Kidney capillary endothelial cell (primary cell): ENCODE measurements around the gene SYNPR.
"Not testable (repeated sequence)": the region's sequence is repeated elsewhere in the genome, so short reads cannot be mapped to it uniquely, and the experiment has no call there.

Experiments
- DNase-seq: peaks from one replicate; pipeline ENCODE4 v3.0.0-alpha.2; 2018; ENCODE audit warnings: low spot score

Gene SYNPR

DNA sequence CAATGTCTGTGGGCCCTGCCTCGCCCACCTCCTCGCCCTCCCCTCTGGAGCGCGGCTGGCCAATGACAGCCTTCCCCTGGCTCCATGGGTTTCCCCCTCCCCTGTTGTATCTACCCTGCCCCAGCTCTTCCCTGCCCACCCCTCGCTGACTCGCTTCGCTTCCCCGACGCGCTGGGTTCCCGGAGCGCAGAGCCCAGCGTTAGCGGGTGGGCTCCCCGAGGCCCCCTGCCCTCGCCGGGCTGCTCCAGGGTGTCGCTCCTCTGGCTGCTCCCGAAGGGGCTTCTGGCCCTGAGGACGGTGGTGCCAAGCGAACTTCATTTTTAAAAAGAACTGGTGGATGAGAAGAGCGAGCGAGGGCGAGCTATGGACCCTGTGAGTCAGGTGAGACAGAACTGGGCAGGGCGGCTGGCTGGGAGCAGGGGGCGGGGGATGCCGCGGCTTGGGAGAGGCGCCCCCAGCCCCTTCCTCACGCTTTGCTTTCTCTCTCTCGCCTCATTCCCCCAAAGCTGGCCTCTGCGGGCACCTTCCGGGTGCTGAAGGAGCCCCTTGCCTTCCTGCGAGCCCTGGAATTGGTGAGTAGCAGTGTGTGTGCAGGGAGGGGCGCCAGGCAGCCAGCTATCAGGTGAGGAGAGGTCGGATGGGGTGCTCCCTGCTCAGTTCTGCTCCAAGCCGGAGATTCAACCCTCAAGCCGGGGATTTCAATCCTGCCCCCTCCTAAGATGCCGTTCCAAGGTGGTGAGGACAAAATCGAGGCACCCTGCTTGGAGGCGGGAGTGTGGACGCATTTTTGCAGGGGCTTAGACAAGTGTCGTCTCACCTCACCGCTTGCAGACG, at the start of gene SYNPR:
SYNPR (plus strand) TSS at position 138 of the 834 bp plus-strand sequence.
- no peak for DNase-seq

DNA sequence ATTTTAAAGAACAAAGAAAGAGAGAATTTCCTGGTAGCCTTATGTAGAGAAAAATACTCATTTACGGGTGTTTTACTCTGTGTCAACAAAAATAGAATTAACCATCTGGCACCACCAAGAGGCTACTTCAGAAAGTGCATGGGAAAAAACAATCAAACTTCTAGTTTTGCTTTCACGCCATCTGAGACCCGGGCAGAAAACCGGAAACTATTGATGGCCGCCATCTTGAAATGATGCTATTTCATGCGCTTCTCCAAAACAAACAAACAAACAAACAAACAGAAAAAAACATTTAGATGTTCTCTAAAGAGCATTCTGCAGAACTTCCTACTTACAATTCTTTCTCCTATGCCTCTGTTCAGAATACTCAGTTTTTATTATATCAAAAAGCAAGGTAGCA, 49.4 kb upstream of the SYNPR start:
- DNase-seq, result peak; percentile 13

DNA sequence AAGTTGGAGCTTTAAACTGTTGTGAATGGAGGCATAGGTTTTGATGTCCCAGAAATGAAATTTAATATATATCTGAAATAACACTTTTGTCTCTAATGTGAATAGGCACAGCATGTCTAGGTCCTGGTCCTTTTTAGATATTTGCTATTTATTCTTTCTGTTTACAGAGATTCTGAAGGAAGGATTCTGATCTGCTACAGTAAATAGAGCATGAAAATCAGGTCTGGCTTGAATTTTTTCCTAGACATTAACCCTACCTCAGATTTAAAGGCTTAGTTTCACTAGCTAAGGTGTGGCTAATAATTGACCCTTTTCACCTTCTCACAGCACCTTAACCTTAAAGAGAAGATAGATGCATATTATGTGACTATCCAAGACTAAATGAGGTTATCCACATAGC, 48.0 kb upstream of the SYNPR start:
- DNase-seq, result no peak

DNA sequence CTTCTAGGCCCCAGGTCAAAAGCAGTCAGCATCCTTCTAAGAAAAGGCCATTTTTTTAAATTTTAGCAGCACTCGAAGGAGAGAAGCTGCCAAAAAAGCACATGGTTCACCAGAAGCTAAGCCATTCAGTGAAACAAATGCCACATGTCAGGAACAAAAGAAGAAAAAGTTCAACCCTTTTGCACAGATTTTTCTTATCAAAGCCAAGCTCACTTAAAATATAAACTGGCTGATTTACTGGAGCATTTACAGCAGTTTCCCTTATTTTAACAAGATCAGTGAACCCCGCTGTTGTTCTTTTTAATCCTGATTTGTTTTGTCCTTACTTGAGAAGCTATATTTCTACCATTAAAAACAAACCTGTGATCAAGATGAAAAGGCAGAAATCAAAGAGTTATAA, 46.5 kb upstream of the SYNPR start:
- no peak for DNase-seq

DNA sequence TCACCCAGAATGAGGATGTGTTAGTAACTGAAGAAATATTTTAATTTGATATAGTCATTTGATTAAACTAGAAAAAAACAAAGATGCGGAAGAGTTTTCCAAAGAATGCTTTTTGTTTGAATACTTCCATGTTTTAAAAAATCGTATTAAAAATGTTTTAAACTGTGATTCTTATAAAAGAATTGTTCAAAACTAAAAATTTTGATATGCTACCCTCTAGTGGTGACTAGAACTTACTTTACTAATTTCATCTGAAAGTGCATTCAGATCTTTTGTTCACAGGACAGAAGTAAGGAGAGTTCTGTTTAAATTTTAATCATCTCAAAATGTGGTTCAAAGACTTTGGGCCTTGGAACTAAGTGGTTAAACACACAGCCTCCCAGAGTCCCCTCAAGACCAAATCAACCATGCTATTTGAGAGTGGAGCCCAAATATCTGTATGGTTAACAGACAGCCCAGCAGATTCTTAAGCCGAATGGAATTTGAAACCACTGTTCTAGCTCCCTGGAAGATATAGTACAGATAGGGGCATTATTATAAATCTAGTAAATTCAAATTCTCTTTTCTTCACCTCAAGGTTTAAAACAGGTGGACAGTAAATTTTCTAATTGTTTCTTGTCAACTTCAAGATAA, 45.2 kb upstream of the SYNPR start:
- DNase-seq, result peak; percentile 2

DNA sequence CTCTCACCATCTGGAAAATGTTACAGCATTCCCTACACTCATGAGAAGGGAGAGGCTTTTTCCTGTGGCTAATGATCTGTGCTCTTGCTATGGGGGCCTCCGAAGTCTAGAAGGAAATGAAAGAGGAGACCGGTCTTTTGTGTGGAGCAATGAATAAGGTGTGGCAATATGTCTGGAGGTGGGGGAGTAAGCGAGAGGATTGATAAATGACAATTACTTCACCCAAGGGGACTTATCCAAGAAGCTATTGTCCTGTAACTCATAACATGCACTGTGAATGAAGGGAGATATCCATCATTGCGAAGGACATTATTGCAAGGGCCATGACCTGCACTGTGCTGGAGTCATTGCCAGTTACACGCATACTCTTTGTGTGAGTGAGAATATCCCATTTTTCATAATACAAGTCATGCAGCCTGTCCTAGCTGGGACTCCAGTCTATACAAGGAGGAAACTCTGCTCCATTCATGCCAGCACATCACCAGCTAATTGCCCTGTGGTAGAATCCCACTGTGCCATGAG, 37.7 kb upstream of the SYNPR start:
- no peak for DNase-seq

DNA sequence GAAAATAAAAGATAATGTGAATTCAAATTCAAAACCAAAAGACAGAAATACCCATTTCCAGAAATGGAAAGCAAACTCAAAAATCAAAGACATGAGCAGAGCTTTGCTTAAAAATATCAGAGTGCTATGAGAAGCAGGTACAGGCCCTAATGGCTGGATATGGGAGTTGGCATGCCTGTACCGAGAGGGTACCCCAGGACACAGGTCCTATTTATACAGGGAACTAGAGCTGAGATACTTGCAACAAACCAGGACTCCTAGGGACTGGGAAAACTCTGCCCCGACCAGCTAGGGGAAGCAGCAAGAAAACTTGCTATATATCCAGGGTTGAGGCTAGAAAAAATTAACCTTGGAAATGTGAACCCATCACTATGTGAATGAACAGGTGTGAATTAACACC, 36.0 kb upstream of the SYNPR start:
- no peak for DNase-seq

DNA sequence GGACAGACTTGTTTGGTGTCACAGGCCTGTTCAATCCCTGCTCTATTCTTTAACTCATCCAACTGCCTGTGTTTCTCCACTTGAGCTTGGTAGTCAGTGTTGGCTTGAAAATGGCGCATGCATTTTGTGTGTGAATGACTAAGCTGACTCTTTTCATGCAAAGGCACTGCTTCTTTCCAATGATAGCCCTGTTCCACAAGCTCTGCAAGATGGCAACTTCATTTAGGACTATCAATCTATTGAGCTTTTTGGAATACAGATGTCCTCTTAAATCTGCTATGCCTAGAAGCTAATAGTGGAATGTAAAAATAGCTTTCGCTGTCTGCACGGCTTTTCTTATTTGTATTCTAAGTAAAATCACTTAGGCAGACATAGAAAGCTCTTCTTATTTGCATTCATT, 33.6 kb upstream of the SYNPR start:
- no peak for DNase-seq

DNA sequence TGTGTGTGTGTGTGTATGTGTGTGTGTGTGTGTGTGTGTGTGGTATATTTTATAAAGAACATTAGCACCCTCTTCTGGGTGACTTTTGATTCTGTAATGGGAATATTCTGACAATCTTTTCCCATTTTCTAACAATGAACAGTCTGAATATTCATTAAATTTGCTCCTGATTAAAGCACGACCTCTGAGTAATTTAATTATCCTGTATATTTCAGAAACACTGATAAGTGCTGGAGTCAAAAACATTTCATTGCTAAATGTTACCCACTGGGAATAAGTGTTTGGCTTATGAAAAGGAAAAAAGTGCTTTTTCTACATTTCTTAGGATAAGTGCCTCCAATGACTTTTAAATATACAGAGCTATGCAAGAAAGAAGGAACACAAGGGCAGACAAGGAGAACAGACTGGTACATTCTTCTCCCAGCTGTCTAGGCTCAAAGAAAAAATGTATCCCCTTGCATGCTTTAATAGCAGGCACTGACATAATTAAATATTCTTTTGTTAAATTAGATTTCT, 32.3 kb upstream of the SYNPR start:
- no peak for DNase-seq

DNA sequence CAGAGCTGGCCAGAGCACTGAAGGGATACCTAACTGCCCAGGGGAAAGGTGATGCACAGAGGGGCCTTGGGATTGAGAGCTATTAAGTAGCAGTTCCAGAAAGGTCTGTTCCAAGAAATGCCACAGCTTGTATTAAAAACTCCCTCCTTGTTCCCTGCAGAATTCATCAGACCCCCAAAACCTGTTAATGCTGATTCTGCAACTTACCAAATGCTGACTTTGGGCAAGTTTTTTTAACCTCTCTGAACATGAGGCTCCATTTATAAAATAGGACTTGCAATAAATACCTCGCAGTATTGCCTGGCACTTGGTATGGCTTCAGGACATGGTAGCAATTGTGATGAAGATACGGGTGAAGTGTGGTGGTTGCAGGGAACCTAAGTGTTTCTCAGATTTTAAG, 30.1 kb upstream of the SYNPR start:
- no peak for DNase-seq

DNA sequence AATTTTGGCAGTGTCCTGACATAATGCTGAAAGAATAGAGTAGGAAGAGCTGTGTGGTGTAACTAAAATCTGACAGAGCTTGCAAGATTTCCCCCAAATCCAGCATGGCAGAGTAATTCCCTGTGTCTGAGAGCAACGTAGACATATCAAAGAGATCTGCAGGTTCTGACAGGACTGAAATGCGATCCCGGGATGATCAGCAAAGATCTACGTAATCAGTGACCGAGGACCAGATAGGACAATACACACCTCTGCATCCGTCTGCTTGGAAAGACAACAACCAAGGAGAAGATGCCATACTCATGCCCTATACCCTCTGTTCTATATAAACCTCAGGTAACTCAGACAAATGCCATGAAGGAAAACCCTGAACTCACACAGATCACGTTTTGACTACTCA, 26.6 kb upstream of the SYNPR start:
- DNase-seq, result no peak

DNA sequence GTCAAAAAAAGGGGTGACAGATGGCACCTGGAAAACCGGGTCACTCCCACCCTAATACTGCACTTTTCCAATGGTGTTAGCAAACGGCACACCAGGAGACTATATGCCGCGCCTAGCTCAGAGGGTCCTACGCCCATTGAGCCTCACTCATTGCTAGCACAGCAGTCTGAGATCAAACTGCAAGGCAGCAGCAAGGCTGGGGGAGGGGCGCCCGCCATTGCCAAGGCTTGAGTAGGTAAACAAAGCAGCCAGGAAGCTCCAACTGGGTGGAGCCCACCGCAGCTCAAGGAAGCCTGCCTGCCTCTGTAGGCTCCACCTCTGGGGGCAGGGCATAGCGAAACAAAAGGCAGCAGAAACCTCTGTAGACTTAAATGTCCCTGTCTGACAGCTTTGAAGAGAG, 22.3 kb upstream of the SYNPR start:
- DNase-seq, result not testable (repeated sequence)

DNA sequence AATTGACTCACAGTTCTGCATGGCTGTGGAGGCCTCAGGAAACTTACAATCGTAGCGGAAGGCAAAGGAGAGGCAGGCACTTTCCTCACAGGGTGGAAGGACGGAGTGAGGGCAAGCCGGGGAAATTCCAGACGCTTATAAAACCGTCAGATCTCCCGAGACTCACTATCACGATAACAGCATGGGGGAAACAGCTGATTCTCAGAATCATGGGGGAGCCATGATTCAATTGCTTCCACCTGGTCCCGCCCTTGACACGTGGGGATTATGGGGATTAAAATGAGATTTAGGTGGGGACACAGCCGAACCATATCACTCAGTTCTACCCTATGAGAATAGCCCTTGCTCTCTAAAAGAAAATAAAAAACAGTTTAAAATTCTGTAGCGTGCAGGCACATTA, 13.4 kb upstream of the SYNPR start:
- no peak for DNase-seq

DNA sequence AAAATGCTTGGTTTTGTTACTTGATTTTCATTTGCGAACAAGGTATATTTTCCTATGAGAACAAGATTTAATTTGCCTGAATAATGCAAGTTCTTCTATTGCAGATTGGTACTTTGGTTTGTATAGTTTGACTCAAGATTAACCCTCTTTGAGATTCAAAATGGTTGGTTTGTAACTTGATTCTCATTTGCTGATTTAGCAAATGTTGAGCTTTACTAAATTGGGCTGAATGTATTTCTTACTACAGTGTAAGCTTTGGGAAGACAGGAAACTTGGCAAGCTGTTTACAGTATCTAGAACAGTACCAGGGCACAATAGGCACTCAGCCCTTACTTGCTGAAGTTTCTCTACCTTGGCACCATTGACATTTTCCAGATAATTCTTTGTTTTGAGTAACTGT, 3.7 kb upstream of the SYNPR start:
- no peak for DNase-seq

DNA sequence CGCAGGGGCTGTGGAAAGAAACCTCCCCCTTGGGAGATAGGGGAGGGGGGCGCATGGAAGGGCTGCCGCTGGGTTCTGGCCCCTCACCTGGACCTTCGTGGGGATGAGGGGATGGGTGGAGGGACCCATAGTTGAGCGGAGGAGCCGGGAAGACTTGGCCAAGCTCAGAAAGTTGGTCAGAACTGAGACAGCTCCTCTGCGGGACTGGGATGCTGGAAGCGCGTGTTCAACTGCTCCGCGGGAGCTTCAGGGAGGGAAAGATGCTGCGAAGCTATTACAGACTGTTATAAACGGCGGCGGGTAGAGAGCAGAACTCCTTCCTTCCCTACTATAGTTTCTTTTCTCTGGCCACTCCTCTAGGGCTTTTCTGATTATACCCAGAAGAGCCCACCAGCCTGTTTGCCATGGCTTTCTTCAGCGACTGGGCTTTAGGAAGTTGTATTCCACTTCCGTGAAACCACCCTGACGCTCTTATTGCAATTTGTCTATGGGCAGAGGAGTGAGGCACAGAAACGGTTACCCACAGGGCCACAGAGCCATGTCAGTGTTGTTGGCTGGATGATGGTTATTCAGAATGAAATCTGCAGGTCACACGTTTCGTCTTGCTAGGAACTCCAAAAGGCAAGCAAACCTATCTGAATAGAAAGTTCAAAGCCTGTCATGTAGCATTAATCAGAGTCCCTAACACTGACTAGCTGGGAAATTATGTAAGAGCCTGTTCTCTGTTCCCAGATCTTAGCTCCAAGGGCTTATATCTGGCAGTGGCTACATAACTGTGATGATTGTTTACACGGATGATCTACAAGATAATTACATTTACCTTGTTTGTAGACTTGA, 1.1 kb downstream of the SYNPR start:
- DNase-seq, result no peak

DNA sequence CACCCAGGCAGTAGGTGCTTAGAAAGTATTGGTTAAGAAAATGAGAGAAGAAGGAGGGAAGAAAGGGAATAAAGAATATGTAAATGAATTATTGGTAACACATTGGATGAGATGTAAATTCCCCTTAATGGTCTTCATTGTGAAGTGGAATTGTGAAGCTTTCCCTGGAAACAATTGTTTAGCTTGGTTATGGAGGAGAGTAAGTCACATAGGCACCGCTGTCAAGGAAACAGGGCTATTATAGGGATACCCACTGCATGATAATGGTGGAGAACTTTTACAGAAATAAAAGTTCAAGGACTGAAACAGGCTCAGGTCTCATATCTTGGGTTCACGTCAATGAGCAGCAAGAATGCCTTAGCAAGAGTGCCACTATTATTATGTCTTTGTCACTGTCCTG, 9.5 kb downstream of the SYNPR start:
- DNase-seq, result no peak

DNA sequence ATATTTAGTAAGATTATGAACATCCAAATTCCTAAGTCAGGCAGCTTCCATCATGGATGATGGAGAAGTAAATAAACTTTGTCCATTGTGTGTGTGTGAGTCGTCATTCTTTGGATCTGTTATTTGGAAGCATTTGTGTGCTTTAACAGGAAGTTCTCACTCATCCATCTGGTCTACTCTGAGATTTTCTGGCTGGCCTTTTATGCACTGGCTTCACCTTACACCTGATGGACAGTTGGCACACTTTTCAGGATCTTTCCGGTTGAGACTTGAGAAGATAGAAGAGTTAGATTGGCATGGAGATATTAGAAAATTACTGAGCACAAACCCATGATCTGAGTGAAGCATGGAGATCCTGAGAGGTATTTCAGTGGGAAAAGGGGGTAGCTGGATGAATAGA, 12.6 kb downstream of the SYNPR start:
- DNase-seq, result no peak

DNA sequence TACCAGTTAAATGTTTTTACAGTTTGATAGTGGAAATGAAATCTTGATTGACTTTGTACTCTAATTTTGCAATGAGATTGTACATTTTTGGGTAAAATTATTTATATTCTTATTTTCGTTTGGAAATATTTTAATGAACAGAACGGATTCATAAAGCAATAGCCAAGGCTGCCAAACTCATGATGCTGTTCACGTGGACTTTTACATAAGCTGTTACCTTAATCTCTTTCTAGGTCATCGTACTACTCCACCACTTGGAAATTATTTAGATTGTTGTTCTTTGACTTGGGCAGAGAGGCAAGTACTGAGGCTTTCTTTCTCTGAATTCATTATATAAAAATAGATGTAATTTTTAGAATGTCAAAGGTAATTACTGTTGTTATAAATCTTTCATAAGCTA, 16.2 kb downstream of the SYNPR start:
- DNase-seq, result no peak

DNA sequence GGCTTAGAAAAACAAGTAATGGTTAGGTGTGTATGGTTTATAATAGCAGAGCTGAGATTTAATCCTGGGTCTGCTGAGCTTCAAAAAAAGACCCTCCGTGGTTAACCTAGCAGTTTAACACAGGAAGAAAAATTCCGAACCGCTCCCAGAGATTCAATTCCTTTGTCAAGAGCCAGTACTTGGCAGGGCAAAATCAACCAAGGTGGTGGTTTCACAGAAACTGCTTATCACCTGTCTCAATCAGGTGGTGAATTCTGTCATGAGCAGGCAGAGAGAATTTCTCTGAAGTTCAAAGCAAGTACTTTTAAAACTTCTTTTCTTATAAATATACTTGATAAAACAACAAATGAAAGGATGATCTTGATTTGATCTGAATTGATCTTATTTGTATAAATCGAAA, 17.2 kb downstream of the SYNPR start:
- DNase-seq, result no peak

DNA sequence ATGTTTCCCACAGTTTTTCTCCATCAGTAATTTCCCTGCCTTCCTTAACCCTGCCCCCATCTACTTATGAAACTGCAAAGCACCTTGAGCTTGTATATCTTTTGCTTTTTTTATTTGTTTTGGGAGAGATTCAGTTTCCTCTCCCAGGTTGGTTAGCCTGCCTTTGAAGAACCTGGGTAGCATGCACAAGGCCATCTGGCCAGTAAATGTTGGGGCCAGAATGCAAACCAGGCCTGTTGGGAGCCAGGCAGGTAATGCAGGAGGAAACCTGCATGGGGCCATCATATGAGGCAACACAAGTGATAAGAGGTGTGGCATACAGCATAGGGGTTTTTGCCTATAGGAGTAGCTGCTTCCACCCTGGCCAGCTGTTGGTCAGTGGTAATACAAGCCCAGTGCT, 17.7 kb downstream of the SYNPR start:
- no peak for DNase-seq

DNA sequence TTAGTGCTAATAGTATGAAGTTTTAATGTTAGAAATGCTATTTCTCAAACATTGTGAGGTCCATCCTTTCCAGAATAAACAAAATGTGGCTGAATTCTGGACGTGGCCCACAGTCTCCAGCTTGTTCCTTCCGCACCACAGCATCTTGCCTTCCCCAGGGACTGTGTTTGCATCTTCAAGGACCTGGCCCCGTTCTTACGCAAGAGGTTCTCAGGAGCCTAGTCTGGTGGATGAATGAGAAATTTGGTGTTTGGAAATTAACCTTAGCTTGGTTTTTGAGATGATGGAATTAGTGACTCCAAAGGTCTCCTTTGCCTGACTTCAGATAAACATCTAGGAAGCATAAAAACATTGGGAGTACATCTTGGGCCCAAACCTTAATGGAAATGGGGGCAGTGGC, 18.1 kb downstream of the SYNPR start:
- DNase-seq, result no peak

DNA sequence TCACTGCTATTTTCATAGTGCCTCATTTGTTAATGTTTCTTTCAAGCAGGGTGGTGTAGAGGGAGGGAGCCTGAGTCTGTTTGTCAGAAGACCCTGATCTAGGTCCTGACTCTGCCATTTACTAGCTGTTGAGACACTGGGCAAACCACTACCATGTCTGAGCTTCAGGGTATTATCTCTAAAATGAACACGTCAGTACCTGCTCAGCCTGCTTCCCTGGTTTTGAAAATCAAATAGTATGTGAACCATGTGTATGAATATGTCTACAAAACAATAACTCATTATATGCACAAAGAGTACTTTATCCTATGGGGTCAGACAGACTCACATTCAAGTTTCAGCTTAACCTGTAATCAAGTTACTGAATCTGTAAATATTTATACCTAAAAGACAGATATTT, 25.1 kb downstream of the SYNPR start:
- no peak for DNase-seq

DNA sequence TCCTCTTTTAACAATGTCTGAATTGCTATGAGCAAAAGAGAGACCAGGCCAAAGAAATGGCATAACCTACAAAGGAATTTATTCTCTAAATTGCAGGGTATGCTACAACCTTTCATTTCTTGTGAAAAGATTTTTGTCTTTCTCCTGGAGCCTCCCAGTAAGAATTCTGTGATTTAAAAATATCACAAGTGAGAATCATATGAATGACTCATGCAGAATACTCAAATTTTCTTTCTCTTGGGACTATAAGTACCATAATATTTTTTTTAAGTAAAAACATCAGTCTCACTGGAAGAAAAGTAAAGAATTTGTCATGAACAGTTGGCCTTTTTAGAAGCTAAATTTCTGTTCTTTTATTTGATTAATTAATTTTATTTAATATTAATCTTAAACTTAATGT, 26.3 kb downstream of the SYNPR start:
- DNase-seq, result no peak
